Neural crest cell (in vitro differentiated cells): Measurements from ENCODE around the gene SNCG. TPM values are rescaled to one million over a fixed set of nuclear protein-coding genes. Genes with fewer than 3 reads are reported as not detected.
A peak's percentile ranks its signal among the peaks of the same experiment; 100 is the strongest.

Experiments
- DNase-seq: peaks from one replicate; pipeline ENCODE4 v3.0.0; 2021; ENCODE audit warnings: low read depth, mixed read lengths, low spot score
- H3K27ac Mint-ChIP-seq: one replicate; pipeline ENCODE4 v1.8.0; 2021; ENCODE audit warnings: mild to moderate bottlenecking, mixed read lengths; ENCODE audit not compliant: unreplicated experiment
- H3K27me3 Mint-ChIP-seq: 2 replicates; pipeline ENCODE4 v1.8.0; 2021; ENCODE audit warnings: low read depth, mild to moderate bottlenecking, mixed read lengths
- H3K36me3 Mint-ChIP-seq: 2 replicates; pipeline ENCODE4 v1.8.0; 2021; ENCODE audit warnings: low read depth, mild to moderate bottlenecking, mixed read lengths
- H3K4me1 Mint-ChIP-seq: 2 replicates; pipeline ENCODE4 v1.8.0; 2021; ENCODE audit warnings: mixed read lengths
- H3K4me3 Mint-ChIP-seq: one replicate; pipeline ENCODE4 v1.8.0; 2021; ENCODE audit warnings: mild to moderate bottlenecking, mixed read lengths
- H3K9me3 Mint-ChIP-seq: 2 replicates; pipeline ENCODE4 v1.8.0; 2021; ENCODE audit warnings: mixed read lengths
- long read RNA-seq: library from polyadenylated mRNA; unstranded; transcript quantifications from one replicate; pipeline ENCODE4 v2.0.0, GENCODE V29; 2020
- total RNA-seq: library from RNA; stranded (reverse); gene quantifications from 2 replicates; pipeline ENCODE4 v1.2.1, GENCODE V29; 2021
- TF ChIP-seq, protein P1 (sequence below): fragments of 200-600 bp; sonication (generic); conservative IDR thresholded peaks from 2 replicates; pipeline ENCODE4 v1.5.0; 2021; ENCODE audit warnings: antibody characterized with exemption, mild to moderate bottlenecking

The SNCG gene
- 7.8 and 8.2 TPM in 2 replicates for total RNA-seq
- long read RNA-seq, partial matches to known transcripts: 0 of 1 reads
- long read RNA-seq, other reads (novel, unspliced or antisense): 1 of 1 reads

DNA sequence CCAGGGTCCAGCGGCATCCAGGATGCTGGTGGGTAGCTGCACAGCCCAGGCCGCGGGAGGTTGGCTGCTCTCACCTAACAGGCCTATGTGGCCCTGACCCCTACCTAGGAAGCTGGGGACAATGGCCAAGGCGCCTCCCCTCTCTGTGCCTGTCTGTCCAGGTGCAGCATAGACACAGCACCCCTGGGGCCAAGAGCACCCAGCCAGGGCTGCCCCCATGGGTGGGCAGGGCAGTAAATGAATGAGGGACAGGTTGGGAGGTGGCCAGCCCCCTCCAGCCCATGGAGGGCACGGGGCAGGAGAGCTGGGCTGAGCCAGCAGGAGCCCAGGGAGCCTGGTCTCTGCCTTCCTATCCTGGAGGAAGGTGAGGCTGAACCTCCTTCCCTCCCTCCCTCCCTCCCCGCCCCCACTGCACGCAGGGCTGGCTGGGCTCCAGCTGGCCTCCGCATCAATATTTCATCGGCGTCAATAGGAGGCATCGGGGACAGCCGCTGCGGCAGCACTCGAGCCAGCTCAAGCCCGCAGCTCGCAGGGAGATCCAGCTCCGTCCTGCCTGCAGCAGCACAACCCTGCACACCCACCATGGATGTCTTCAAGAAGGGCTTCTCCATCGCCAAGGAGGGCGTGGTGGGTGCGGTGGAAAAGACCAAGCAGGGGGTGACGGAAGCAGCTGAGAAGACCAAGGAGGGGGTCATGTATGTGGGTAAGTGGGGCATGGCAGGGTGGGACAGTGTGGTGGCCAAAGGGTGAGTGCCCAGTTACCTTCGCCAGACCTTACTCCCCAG, at the start of gene SNCG:
SNCG (plus strand) TSS at position 484 of the 785 bp plus-strand sequence; CDS start at position 583, 99 bp downstream.
- Mint-ChIP-seq H3K9me3 (peaks cover 3% of the 10 kb centered on the region), H3K4me1 (peaks cover 40% of the 10 kb centered on the region), H3K36me3 (peaks cover 3% of the 10 kb centered on the region), H3K4me3 (peak within 1 kb of the TSS; percentile 19), H3K27me3 (no peaks in the 10 kb centered on the region), H3K27ac (peak within 1 kb of the TSS; percentile 19)
- no peak for DNase-seq
- TF ChIP-seq, protein P1, sequence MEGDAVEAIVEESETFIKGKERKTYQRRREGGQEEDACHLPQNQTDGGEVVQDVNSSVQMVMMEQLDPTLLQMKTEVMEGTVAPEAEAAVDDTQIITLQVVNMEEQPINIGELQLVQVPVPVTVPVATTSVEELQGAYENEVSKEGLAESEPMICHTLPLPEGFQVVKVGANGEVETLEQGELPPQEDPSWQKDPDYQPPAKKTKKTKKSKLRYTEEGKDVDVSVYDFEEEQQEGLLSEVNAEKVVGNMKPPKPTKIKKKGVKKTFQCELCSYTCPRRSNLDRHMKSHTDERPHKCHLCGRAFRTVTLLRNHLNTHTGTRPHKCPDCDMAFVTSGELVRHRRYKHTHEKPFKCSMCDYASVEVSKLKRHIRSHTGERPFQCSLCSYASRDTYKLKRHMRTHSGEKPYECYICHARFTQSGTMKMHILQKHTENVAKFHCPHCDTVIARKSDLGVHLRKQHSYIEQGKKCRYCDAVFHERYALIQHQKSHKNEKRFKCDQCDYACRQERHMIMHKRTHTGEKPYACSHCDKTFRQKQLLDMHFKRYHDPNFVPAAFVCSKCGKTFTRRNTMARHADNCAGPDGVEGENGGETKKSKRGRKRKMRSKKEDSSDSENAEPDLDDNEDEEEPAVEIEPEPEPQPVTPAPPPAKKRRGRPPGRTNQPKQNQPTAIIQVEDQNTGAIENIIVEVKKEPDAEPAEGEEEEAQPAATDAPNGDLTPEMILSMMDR: no peak

DNA sequence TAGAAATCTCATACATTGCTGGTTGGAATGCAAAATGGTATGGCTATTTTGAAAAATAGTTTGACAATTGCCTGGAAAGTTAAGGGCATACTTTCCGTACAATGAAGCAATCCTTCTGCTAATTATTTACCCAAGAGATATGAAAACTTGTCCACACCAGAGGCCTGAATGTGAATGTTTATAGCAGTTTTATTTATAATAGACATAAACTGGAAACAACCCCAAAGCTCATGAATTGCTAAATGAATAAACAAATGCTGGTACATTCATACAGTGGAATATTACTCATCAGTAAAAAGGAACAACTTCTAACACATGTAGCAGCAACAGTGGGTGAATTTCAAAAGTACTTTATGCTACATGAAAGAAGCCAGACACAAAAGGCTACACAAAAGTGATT, 43.7 kb upstream of the SNCG start:
- Mint-ChIP-seq H3K9me3 (no peaks in the 10 kb centered on the region), H3K4me3 (no peak overlapping the region), H3K27me3 (no peaks in the 10 kb centered on the region), H3K4me1 (no peaks in the 10 kb centered on the region), H3K36me3 (peaks cover 23% of the 10 kb centered on the region), H3K27ac (no peak overlapping the region)
- DNase-seq: no peak
- TF ChIP-seq, protein P1: no peak

DNA sequence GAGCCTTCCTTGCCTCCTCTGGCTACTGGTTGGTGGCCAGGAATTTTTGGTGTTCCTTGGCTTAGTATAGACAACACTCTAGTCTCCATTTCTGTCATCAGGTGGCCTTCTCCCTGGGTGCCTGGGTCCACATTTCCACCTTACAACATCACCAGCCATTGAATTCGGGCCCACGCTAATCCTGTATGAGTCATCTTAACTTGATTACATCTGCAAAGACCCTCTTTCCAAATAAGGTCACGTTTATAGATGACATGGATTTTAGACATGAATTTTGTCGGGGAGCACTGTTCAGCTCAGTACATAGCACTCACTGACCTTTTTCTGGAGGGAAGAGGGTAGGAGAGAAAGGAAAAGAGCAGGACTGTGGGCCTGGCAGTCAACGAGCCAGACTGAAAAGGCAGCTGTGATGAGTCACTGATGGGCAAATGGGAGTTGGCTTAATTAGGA, 40.4 kb upstream of the SNCG start:
- no peak overlapping the region for H3K4me3 Mint-ChIP-seq
- no peaks in the 10 kb centered on the region for H3K4me1 Mint-ChIP-seq
- no peak for DNase-seq
- peaks cover 33% of the 10 kb centered on the region for H3K36me3 Mint-ChIP-seq
- TF ChIP-seq, protein P1: no peak
- no peaks in the 10 kb centered on the region for H3K9me3 Mint-ChIP-seq
- H3K27me3 Mint-ChIP-seq: no peaks in the 10 kb centered on the region
- H3K27ac Mint-ChIP-seq: no peak overlapping the region

DNA sequence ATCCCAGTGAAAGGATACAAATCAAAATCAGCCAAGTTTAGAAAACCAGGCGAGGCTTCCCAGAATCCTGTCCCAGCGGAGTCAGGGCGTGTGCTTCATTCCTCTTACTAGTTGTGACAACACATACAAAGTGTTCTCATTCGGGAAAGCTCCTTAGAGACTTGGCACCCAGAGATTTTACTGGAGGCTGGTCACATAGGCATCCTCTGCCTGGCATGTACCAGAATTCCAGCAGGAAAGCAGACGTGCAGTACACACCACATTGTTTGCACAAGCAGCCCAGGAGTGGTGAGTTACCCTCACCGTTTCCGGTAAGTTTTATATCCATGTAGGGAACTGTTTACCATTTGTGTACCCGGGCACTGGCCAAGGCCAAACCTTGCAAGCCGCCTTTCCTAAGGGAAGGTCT, 35.8 kb upstream of the SNCG start:
- H3K27me3 Mint-ChIP-seq: no peaks in the 10 kb centered on the region
- no peak for DNase-seq
- no peaks in the 10 kb centered on the region for H3K4me1 Mint-ChIP-seq
- no peak overlapping the region for H3K4me3 Mint-ChIP-seq
- H3K36me3 Mint-ChIP-seq: peaks cover 23% of the 10 kb centered on the region
- H3K9me3 Mint-ChIP-seq: no peaks in the 10 kb centered on the region
- no peak overlapping the region for H3K27ac Mint-ChIP-seq
- TF ChIP-seq, protein P1: no peak

DNA sequence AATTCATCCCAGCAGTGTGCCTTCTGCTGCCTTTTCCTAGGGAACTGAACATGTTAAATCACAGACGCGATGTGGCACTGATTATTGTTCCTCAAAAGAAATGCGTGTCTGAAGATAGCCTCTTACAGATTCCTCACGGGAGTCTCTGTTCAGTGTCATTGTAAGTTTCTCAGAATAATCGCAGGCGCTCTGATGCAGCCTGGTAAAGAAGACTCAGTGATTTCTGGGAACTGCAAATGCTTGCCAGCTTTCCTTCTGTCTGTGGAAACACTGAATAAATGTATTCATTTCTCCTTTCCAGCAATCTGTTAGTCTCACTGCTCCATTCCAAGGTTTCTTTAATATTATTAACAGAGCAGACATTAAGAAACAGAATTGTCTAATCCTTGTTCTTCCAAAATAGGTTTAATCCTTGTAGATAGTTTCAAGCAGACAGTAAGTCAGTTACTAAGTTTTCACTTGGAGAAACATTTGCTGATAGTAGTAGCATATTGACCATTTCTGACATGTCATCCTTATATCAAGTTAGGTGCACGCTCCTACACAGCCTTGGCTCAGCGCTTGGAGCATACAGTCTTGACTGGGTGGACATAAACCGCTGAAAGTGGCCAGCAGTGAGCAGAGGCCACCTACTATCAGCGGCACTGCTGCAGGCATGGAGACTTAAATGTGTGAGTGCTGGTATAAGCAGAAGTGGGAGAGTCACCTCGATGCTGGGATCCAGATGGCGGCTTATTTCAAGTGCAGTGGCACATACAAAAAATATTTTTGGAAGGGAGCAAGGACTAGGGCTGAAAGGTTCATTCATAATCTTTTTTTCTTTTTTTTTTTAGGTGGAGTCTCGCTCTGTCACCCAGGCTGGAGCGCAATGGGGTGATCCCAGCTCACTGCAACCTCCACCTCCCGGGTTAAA, 28.7 kb upstream of the SNCG start:
- TF ChIP-seq, protein P1: no peak
- Mint-ChIP-seq H3K4me3 (no peak overlapping the region), H3K27me3 (no peaks in the 10 kb centered on the region), H3K36me3 (peaks cover 11% of the 10 kb centered on the region), H3K27ac (no peak overlapping the region), H3K9me3 (no peaks in the 10 kb centered on the region), H3K4me1 (no peaks in the 10 kb centered on the region)
- no peak for DNase-seq
